ENCODE data around the gene SRPRB.

Gene SRPRB

DNA sequence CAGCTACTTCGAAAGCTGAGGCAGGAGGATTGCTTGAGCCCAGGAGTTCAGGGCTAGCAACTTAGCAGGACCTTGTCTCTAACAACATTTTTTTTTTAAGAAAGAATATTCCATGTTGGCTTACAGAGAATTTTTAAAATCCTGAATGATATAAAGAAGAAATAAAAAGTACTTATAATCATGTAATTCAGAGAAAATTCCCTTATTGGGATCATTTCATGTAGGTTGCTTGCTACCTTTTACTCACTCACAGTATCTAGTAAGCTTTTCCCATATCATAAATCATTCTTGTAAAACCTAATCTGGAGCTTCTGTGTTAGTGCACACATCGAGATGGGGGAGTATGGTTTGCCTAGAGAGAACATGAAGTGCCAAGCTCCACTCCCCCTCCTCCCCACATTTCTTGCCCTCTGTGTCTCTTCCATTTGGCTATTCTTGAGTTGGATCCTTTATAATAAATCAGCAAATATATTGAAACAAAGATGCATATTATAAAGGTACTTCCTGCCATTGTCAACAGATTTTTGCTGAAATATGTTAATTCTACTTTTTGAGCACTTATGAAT is 45.8 kb upstream of the SRPRB start:
- H3K4me3 ChIP-seq (ENCODE audit: low read depth, low read length), result no peak overlapping the region
- in situ Hi-C loops (cut with HindIII; ENCODE audit: low sequenced_read_pairs), result no loop called here
- TF ChIP-seq, protein P1, sequence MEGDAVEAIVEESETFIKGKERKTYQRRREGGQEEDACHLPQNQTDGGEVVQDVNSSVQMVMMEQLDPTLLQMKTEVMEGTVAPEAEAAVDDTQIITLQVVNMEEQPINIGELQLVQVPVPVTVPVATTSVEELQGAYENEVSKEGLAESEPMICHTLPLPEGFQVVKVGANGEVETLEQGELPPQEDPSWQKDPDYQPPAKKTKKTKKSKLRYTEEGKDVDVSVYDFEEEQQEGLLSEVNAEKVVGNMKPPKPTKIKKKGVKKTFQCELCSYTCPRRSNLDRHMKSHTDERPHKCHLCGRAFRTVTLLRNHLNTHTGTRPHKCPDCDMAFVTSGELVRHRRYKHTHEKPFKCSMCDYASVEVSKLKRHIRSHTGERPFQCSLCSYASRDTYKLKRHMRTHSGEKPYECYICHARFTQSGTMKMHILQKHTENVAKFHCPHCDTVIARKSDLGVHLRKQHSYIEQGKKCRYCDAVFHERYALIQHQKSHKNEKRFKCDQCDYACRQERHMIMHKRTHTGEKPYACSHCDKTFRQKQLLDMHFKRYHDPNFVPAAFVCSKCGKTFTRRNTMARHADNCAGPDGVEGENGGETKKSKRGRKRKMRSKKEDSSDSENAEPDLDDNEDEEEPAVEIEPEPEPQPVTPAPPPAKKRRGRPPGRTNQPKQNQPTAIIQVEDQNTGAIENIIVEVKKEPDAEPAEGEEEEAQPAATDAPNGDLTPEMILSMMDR (IDR thresholded peaks at IDR 0.05; ENCODE audit: low read depth, low read length, missing control alignments), result no peak
- no peak for DNase-seq (ENCODE audit: low read depth)

DNA sequence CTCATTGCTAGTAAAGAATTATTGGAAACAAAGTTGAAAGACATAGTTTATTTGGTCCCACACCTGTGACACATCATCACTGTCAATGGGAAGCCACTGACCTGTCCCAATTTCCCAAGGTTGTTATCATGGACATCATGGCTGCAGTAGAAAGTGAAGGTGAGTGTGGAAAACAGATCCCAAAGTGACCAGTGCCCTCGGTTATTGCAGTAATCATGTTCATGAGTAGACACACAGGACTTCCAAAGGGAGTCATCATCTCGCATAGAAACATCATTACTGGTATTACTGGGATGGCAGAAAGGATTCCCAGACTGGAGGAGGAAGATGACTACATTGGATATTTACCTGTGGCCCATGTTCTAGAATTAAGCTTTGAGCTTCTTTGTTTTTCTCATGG is 44.7 kb upstream of the SRPRB start:
- no peak overlapping the region for H3K4me3 ChIP-seq (ENCODE audit: low read depth, low read length)
- TF ChIP-seq, protein P1 (IDR thresholded peaks at IDR 0.05; ENCODE audit: low read depth, low read length, missing control alignments), result no peak
- no peak for DNase-seq (ENCODE audit: low read depth)
- in situ Hi-C loops (cut with HindIII; ENCODE audit: low sequenced_read_pairs), result no loop called here

DNA sequence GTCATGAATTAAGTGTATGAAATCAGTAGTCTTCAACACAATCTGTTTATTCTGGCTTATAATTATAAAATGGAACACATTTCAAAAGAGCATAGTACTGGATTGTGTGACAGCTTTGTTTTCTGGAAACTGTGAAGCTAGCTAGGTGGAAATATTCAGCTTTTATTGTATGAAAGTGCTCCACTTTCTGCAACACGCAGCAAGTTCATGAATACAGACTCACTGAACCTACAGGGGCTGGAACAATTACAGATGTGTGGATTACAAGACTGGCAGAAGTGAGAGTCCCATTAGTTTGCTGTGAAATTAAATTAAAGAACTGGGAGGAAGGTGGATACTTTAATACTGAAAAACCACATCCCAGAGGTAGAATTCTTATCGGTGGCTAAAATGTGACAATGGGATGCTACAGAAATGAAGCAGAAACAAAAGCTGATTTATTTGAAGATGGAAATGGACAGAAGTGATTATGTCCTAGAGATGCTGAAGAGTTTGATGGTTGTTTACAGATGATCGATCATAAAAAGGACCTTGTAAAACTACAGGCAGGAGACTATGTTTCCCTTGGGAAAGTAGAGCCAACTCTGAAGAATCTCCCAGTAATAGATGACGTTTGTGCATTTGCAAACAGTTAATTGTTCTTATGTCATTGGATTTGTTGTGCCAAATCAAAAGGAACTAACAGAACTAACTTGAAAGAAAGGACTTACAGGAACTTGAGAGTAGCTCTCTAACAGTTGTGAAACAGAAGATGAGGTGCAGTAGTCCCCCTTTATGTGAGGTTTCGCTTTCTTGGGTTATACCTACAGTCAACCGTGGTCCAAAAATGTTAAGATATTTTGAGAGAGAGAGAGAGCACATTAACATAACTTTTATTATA is 43.8 kb upstream of the SRPRB start:
- no peak overlapping the region for H3K4me3 ChIP-seq (ENCODE audit: low read depth, low read length)
- DNase-seq (ENCODE audit: low read depth), result no peak
- in situ Hi-C loops (cut with HindIII; ENCODE audit: low sequenced_read_pairs), result no loop called here
- TF ChIP-seq, protein P1 (IDR thresholded peaks at IDR 0.05; ENCODE audit: low read depth, low read length, missing control alignments), result no peak

DNA sequence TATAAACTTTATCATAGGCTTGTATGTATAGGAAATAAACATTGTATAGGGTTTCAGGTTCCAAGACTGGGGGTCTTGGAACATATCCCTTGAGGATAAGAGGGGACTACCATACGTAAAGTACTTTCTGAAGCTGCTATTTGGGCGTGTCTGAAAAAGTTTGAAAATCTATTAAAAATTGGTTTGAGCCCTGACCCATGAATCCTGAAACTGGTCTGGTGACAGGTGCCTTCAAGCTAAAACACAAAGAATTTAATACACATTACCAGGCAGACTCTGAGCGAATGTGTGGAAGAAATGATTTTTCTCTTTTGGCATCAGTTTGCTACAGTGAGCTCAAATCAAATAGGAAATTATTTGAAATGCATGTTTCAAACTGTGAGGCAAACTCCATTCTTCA is 43.1 kb upstream of the SRPRB start:
- in situ Hi-C loops (cut with HindIII; ENCODE audit: low sequenced_read_pairs), result no loop called here
- DNase-seq (ENCODE audit: low read depth), result no peak
- no peak overlapping the region for H3K4me3 ChIP-seq (ENCODE audit: low read depth, low read length)
- TF ChIP-seq, protein P1 (IDR thresholded peaks at IDR 0.05; ENCODE audit: low read depth, low read length, missing control alignments), result no peak

DNA sequence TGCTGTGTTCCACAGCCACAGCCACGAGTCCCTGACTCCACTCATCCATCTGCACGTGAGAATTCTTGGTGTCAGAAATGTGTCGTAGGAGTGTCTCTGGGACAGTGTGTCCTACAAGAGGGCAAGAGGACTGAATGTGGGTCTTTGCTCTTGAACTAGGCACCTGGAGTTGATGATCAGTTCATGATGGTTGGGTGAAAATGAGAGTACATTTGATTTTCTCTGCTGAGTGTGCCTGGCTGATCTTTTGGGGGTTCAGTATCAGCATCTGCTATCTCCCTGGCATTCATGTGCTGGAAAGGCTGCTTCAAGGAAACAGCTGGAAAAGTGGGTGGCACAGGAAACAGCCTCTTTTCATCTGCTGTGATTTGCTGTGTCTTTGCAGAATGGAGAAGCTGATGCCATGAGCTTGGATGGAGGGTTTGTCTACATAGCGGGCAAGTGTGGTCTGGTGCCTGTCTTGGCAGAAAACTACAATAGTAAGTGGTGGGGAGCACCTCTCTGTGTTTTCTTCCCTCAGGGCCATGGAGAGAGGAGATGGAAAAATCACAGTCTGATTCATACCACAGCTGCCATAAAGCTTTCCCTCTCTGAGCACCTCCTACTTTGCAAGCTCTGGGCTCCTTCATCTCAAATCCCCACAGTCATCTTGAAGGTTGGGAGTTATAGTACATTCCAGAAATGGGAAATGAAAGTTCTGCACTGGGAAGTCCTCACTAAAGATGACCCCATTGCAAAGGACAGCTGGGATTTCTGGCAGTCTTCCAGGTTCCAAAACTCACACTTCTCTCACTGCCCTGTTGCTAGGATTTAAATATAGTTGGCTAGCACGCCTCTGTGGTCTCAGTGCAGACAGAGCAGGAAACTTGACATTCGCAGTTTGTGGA is 41.6 kb upstream of the SRPRB start:
- in situ Hi-C loops (cut with HindIII; ENCODE audit: low sequenced_read_pairs), result no loop called here
- TF ChIP-seq, protein P1 (IDR thresholded peaks at IDR 0.05; ENCODE audit: low read depth, low read length, missing control alignments), result no peak
- no peak overlapping the region for H3K4me3 ChIP-seq (ENCODE audit: low read depth, low read length)
- no peak for DNase-seq (ENCODE audit: low read depth)

DNA sequence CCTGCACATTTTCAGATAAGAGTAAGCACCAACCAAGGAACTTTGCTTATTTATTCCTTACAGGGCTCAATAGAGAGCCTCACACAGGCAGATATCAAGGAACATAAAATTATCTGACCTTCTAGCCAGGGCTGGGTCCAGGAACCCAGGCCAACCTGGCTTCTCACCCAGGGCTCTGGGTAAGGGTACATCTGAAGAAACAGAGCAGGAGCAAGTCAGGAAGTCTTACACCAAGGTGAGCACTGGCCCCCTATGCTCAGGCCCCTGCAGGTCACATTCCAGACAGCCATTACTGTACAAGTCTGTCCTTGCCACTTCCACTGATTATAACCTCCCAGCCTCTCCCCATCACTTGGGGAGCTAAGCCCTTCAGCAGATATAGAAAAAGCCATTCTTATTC is 40.4 kb upstream of the SRPRB start:
- TF ChIP-seq, protein P1 (IDR thresholded peaks at IDR 0.05; ENCODE audit: low read depth, low read length, missing control alignments), result no peak
- DNase-seq (ENCODE audit: low read depth), result no peak
- in situ Hi-C loops (cut with HindIII; ENCODE audit: low sequenced_read_pairs), result no loop called here
- H3K4me3 ChIP-seq (ENCODE audit: low read depth, low read length), result no peak overlapping the region

Data from astrocyte of the cerebellum (primary cell).